Endometrial microvascular endothelial cells (primary cell): ENCODE measurements around the gene LXN. TPM values are rescaled to one million over a fixed set of nuclear protein-coding genes. Genes with fewer than 3 reads are reported as not detected.

Experiments used
- in situ Hi-C: cut with HindIII; loops from 2 replicates; pipeline ENCODE4 v1.10.0; 2017; ENCODE audit warnings: low sequenced_read_pairs, low pct_unique_long_range_greater_than_20kb; ENCODE audit errors: inconsistent ontology term
- total RNA-seq: library from RNA; depleted of rRNA; stranded (reverse); fragments of >200 nt; gene quantifications from one replicate; pipeline ENCODE4 v1.2.3, GENCODE V29; 2015; ENCODE audit errors: inconsistent ontology term

The LXN gene
- total RNA-seq, 1 donor from 2014 or later = 152 TPM

GRCh38 chr3:158679547-158680000, 7.1 kb upstream of the LXN start:
- in situ Hi-C loops = no loop called here

GRCh38 chr3:158678687-158679086, 6.2 kb upstream of the LXN start:
- in situ Hi-C loops = no loop called here

- in situ Hi-C loops = loop anchor here (25.0 kb wide), 1 partner anchor 115 kb away; no protein-coding TSS in a partner anchor
Observed at GRCh38 chr3:158671821-158672214, 630 bp downstream of the LXN start.

- in situ Hi-C loops = loop anchor here (25.0 kb wide), 1 partner anchor 119 kb away; no protein-coding TSS in a partner anchor
Observed at GRCh38 chr3:158668506-158668905, 3.9 kb downstream of the LXN start.

- in situ Hi-C loops = loop anchor here (25.0 kb wide), 1 partner anchor 121 kb away; no protein-coding TSS in a partner anchor
Observed at GRCh38 chr3:158666416-158666815, 6.0 kb downstream of the LXN start.

GRCh38 chr3:158663832-158664231, 8.6 kb downstream of the LXN start:
- in situ Hi-C loops = loop anchor here (25.0 kb wide), 1 partner anchor 123 kb away; no protein-coding TSS in a partner anchor

- in situ Hi-C loops = loop anchor here (25.0 kb wide), 1 partner anchor 124 kb away; no protein-coding TSS in a partner anchor
Observed at GRCh38 chr3:158663246-158663645, 9.2 kb downstream of the LXN start.

GRCh38 chr3:158660711-158661110, 11.7 kb downstream of the LXN start:
- in situ Hi-C loops = loop anchor here (25.0 kb wide), 1 partner anchor 127 kb away; no protein-coding TSS in a partner anchor

- in situ Hi-C loops = loop anchor here (25.0 kb wide), 1 partner anchor 128 kb away; no protein-coding TSS in a partner anchor
Observed at GRCh38 chr3:158659454-158660237, 12.8 kb downstream of the LXN start.

- in situ Hi-C loops = loop anchor here (25.0 kb wide), 1 partner anchor 128 kb away; no protein-coding TSS in a partner anchor
Observed at GRCh38 chr3:158658889-158659288, 13.6 kb downstream of the LXN start.

- in situ Hi-C loops = loop anchor here (25.0 kb wide), 1 partner anchor 135 kb away; no protein-coding TSS in a partner anchor
Observed at GRCh38 chr3:158652463-158652862, 20.0 kb downstream of the LXN start.

GRCh38 chr3:158651192-158651591, 21.3 kb downstream of the LXN start:
- in situ Hi-C loops = loop anchor here (25.0 kb wide), 1 partner anchor 136 kb away; no protein-coding TSS in a partner anchor

GRCh38 chr3:158649791-158650190, 22.7 kb downstream of the LXN start:
- in situ Hi-C loops = loop anchor here (25.0 kb wide), 1 partner anchor 138 kb away; no protein-coding TSS in a partner anchor

GRCh38 chr3:158644345-158644908, 28.0 kb downstream of the LXN start, which contains the start of gene GFM1:
Gene GFM1 (plus strand): TSS chr3:158644527. CDS start chr3:158644635, 108 bp downstream.
- in situ Hi-C loops = no loop called here

- in situ Hi-C loops = no loop called here
Observed at GRCh38 chr3:158642474-158643210, 29.8 kb downstream of the LXN start.

GRCh38 chr3:158642005-158642404, 30.4 kb downstream of the LXN start:
- in situ Hi-C loops = no loop called here

- in situ Hi-C loops = no loop called here
Observed at GRCh38 chr3:158640646-158641045, 31.8 kb downstream of the LXN start.

GRCh38 chr3:158631981-158632380, 40.5 kb downstream of the LXN start:
- in situ Hi-C loops = no loop called here

- in situ Hi-C loops = no loop called here
Observed at GRCh38 chr3:158625881-158626280, 46.6 kb downstream of the LXN start.
